ENCODE measurements around the gene SYPL1.

Gene SYPL1

DNA sequence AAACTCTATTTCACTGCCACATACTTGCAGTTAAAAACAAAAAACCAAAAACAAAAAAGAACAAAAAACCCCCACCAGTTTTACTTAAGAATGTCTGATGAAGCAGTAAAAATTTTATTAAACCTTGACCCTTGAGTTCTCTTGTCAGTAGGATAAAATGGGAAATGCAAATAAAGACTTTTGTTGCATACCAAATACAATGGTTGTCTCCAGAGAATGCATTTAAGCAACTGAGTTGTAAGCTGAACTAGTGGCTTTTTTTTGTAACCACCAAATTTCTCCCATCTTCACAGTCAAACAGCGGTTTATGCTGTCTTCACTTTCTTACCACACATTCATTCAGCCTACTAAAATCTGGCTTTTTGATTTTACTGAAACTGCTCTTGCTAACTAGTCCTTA is 3.1 kb downstream of the SYPL1 start:
- H3K27me3 ChIP-seq (ENCODE audit: control insufficient read depth, insufficient read depth, low read length), result no peaks in the 10 kb centered on the region
- H3K4me1 ChIP-seq (ENCODE audit: control insufficient read depth, insufficient read depth, low read length), result peaks cover 37% of the 10 kb centered on the region
- H3K27ac ChIP-seq (ENCODE audit: low read depth, low read length), result no peak overlapping the region
- no peaks in the 10 kb centered on the region for H3K9me3 ChIP-seq (ENCODE audit: control insufficient read depth, insufficient read depth, low read depth, low read length)
- H3K36me3 ChIP-seq (ENCODE audit: control insufficient read depth, insufficient read depth, low read length), result peaks cover 2% of the 10 kb centered on the region; the same call in 1 of the 2 replicates
- H3K9ac ChIP-seq (ENCODE audit: low read length), result no peak overlapping the region
- H3K4me3 ChIP-seq (ENCODE audit: low read depth, low read length), result no peak overlapping the region

DNA sequence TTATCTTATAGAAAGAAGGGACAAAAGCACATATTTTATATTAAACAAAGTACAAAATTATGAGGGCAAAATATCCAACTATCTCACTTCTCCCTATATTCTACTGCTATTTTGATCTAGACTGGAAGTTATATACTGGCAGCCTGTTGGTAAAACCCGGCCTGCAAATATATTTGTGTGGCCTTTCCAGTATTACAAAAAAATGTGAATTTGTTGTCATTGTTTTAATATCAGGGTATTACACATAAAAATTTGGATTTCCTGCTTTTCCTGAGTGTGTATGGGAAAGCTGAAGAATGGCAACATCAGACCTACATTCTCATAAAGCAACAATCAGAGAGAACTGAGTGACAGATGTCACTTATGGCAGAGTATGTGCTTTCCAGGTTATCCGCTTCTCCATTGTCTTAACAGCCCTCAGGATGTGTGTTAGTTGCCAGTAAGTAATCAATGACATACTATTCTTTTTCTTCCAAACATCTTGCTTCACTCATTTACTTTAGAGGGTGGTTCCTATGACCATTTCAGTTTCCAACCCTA is 7.3 kb downstream of the SYPL1 start:
- Histone ChIP-seq H3K9ac (ENCODE audit: low read length) (no peak overlapping the region), H3K27ac (ENCODE audit: low read depth, low read length) (no peak overlapping the region), H3K27me3 (ENCODE audit: control insufficient read depth, insufficient read depth, low read length) (no peaks in the 10 kb centered on the region), H3K4me3 (ENCODE audit: low read depth, low read length) (no peak overlapping the region), H3K9me3 (ENCODE audit: control insufficient read depth, insufficient read depth, low read depth, low read length) (no peaks in the 10 kb centered on the region), H3K36me3 (ENCODE audit: control insufficient read depth, insufficient read depth, low read length) (peaks cover 2% of the 10 kb centered on the region; the same call in 1 of the 2 replicates), H3K4me1 (ENCODE audit: control insufficient read depth, insufficient read depth, low read length) (peaks cover 13% of the 10 kb centered on the region)

DNA sequence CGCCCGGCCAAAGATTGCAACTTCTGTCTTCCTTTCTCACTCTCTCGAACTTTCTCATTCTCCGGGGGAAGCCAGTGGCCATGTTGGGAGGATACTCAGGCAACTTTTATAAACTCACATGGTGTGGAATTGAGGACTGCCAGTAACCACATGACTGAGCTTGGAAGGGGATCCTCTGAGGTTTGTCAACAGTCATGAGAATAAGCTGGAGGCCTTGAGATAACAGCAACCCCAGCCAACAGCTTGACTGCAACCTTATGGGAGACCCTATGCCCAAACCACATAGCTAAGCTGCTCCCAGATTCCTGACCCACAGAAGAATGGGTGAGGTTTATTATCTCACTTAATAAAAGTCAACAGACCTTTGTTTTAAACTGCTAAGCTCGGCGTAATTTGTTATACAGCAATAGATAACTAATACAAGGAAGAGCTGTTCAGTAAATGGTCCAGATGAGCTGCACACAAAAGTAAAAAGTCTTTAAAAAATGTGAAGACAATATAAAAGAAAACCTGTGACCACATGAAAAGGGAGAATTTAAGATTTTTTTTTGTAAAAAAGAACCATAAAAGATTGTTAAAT is 9.6 kb downstream of the SYPL1 start:
- Histone ChIP-seq H3K9me3 (ENCODE audit: control insufficient read depth, insufficient read depth, low read depth, low read length) (no peaks in the 10 kb centered on the region), H3K36me3 (ENCODE audit: control insufficient read depth, insufficient read depth, low read length) (peaks cover 12% of the 10 kb centered on the region), H3K4me1 (ENCODE audit: control insufficient read depth, insufficient read depth, low read length) (no peaks in the 10 kb centered on the region), H3K4me3 (ENCODE audit: low read depth, low read length) (no peak overlapping the region), H3K27me3 (ENCODE audit: control insufficient read depth, insufficient read depth, low read length) (no peaks in the 10 kb centered on the region), H3K27ac (ENCODE audit: low read depth, low read length) (no peak overlapping the region), H3K9ac (ENCODE audit: low read length) (no peak overlapping the region)

DNA sequence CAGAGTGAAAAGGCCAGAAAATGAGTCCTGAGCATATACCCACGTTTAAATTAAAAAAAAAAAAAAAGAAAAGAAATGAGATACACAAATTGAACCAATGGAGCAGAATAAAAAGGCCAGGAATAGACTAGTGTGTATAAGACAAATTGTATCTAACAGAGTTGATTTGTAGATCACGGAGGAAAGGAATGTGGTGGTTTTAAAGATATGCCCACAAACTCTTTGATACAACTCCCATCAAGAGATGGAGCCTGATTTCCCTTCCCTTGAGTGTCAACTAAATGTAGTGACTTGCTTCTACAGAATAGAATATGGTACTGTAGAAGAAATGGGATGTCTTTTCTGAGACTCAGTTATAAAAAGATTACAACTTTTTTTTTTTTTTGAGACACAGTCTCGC is 10.4 kb downstream of the SYPL1 start:
- Histone ChIP-seq H3K9ac (ENCODE audit: low read length) (no peak overlapping the region), H3K4me1 (ENCODE audit: control insufficient read depth, insufficient read depth, low read length) (no peaks in the 10 kb centered on the region), H3K4me3 (ENCODE audit: low read depth, low read length) (no peak overlapping the region), H3K9me3 (ENCODE audit: control insufficient read depth, insufficient read depth, low read depth, low read length) (no peaks in the 10 kb centered on the region), H3K36me3 (ENCODE audit: control insufficient read depth, insufficient read depth, low read length) (peaks cover 16% of the 10 kb centered on the region), H3K27ac (ENCODE audit: low read depth, low read length) (no peak overlapping the region), H3K27me3 (ENCODE audit: control insufficient read depth, insufficient read depth, low read length) (no peaks in the 10 kb centered on the region)

DNA sequence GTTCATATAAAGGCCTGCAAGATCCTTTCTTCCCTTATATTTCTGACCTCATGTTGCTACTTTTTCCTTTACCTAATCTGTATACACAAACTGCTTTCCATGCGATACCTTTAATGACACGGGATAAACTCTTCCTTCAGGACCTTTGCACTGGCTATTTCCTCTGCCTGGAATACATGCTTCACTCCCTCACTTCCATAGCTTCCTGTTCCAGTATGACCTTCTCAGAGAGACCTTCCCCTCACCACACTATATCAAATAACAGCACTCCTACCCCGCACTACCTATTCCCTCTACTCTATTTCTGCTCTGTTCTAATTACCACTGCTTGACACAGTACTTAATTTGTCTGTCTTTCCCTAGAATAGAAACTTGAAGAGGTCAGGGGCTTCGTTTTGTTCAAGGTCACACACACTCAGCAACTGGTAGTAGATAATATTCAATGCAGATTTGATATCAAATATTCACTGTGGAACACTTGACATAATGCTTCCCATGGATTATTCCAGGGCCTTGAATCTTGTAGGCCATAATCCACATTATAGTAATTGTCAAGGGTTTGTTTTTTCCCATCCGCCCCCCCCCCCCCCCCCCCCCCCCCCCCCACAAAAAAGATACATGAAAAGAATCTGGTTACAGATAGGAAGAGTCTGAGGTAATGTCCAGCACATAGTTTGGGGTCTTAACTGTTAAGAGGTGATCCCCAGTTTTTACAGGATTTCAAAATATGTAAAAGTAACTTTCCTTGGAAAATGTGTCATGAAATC is 11.1 kb downstream of the SYPL1 start:
- H3K4me3 ChIP-seq (ENCODE audit: low read depth, low read length), result no peak overlapping the region
- no peaks in the 10 kb centered on the region for H3K9me3 ChIP-seq (ENCODE audit: control insufficient read depth, insufficient read depth, low read depth, low read length)
- no peaks in the 10 kb centered on the region for H3K4me1 ChIP-seq (ENCODE audit: control insufficient read depth, insufficient read depth, low read length)
- H3K27ac ChIP-seq (ENCODE audit: low read depth, low read length), result no peak overlapping the region
- H3K27me3 ChIP-seq (ENCODE audit: control insufficient read depth, insufficient read depth, low read length), result no peaks in the 10 kb centered on the region
- H3K9ac ChIP-seq (ENCODE audit: low read length), result no peak overlapping the region
- peaks cover 23% of the 10 kb centered on the region for H3K36me3 ChIP-seq (ENCODE audit: control insufficient read depth, insufficient read depth, low read length)

DNA sequence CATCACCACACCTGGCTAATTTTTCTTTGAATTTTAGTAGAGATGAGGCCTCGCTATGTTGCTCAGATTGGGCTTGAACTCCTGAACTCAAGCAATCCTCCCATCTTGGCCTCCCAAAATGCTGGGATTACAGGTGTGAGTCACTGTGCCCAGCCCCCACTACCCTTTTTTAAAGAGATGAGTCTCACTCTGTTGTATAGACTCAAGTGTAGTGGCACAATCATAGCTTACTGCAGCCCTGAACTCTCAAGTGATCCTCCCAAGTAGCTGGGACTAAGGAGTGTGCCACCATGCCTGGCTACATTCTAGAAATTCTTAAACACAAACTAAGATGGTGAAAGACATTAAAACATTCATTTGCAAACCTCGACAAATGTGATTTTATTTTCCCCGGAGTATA is 12.6 kb downstream of the SYPL1 start:
- Histone ChIP-seq H3K27me3 (ENCODE audit: control insufficient read depth, insufficient read depth, low read length) (no peaks in the 10 kb centered on the region), H3K9me3 (ENCODE audit: control insufficient read depth, insufficient read depth, low read depth, low read length) (no peaks in the 10 kb centered on the region), H3K9ac (ENCODE audit: low read length) (no peak overlapping the region), H3K4me3 (ENCODE audit: low read depth, low read length) (no peak overlapping the region), H3K36me3 (ENCODE audit: control insufficient read depth, insufficient read depth, low read length) (peaks cover 22% of the 10 kb centered on the region), H3K4me1 (ENCODE audit: control insufficient read depth, insufficient read depth, low read length) (no peaks in the 10 kb centered on the region), H3K27ac (ENCODE audit: low read depth, low read length) (0 out of 2 replicates have a peak overlapping the region, but pooled peaks have one; percentile 20)

DNA sequence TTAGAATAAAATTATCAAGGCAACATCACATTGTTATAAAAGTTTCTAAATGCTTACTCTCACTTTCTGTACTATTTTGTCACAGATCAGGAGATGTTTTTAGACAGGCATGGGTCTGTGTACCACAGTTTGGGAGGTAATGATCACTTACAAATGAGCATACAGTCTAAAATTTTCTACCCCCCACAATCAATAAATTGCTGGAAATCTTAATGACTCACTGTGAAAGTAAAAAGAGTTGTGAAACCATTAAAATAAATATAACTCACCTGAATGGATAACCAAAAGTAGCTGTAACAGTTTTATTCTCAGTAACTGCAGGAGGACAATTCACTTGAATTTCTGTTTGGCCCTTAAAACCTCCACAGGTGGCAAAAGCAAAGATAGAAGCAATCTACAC is 13.2 kb downstream of the SYPL1 start:
- no peak overlapping the region for H3K27ac ChIP-seq (ENCODE audit: low read depth, low read length)
- peaks cover 22% of the 10 kb centered on the region for H3K36me3 ChIP-seq (ENCODE audit: control insufficient read depth, insufficient read depth, low read length)
- no peaks in the 10 kb centered on the region for H3K4me1 ChIP-seq (ENCODE audit: control insufficient read depth, insufficient read depth, low read length)
- H3K4me3 ChIP-seq (ENCODE audit: low read depth, low read length), result no peak overlapping the region
- H3K27me3 ChIP-seq (ENCODE audit: control insufficient read depth, insufficient read depth, low read length), result no peaks in the 10 kb centered on the region
- H3K9ac ChIP-seq (ENCODE audit: low read length), result no peak overlapping the region
- no peaks in the 10 kb centered on the region for H3K9me3 ChIP-seq (ENCODE audit: control insufficient read depth, insufficient read depth, low read depth, low read length)

DNA sequence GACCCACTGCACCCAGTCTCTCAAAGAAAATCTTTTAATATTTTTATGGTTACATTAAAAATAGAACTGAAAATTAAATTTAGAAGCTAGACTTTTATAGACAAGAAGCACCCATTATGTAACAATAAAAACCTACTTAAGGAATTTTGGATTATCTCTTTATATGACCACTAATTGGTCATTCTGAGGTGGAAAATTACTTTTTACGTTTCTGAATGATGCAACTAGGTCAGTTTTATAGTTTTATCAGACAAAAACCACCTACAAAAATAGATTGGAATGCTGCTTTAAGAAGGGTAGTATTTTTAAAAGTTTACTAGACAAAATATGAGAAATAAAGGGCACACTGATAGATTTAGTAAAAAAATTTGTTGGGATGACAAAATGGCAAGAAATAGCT is 16.5 kb downstream of the SYPL1 start:
- no peak overlapping the region for H3K9ac ChIP-seq (ENCODE audit: low read length)
- no peak overlapping the region for H3K27ac ChIP-seq (ENCODE audit: low read depth, low read length)
- no peaks in the 10 kb centered on the region for H3K9me3 ChIP-seq (ENCODE audit: control insufficient read depth, insufficient read depth, low read depth, low read length)
- H3K4me3 ChIP-seq (ENCODE audit: low read depth, low read length), result no peak overlapping the region
- H3K27me3 ChIP-seq (ENCODE audit: control insufficient read depth, insufficient read depth, low read length), result no peaks in the 10 kb centered on the region
- H3K4me1 ChIP-seq (ENCODE audit: control insufficient read depth, insufficient read depth, low read length), result no peaks in the 10 kb centered on the region
- peaks cover 50% of the 10 kb centered on the region for H3K36me3 ChIP-seq (ENCODE audit: control insufficient read depth, insufficient read depth, low read length)

DNA sequence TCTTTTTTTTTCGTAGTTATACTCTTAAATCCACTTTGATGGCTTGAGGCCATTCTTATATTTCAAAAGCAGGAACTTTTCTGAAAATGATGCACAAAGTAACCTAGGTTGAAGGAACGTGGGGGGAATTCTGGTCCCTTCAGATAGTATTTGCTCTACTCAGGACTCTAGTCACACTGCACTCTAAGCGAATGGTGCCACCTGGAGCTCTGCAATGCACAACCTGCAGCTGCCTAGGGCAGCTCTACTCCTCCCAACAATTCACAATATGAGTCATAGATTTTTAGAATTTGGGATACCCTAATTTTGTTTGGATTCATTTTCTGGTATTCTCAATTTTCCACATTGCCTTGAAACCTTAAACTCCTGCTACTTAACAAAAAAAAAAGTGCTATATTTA is 17.3 kb downstream of the SYPL1 start:
- no peak overlapping the region for H3K9ac ChIP-seq (ENCODE audit: low read length)
- no peak overlapping the region for H3K27ac ChIP-seq (ENCODE audit: low read depth, low read length)

DNA sequence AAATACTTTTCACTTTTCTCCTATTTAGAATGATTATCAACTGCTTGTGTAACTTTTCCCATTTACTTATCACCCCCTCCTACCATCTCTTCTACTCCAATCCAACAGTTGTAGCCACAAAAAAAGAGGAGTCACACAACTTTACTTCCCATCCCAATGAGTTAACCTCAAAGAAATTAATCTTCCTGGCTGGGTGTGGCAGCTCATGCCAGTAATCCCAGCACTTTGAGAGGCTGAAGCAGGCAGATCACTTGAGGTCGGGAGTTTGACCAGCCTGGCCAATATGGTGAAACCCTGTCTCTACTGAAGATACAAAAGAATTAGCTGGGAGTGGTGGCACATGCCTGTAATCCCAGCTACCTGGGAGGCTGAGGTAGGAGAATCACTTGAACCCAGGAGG is 19.9 kb downstream of the SYPL1 start:
- no peaks in the 10 kb centered on the region for H3K4me1 ChIP-seq (ENCODE audit: control insufficient read depth, insufficient read depth, low read length)
- no peak overlapping the region for H3K4me3 ChIP-seq (ENCODE audit: low read depth, low read length)
- no peak overlapping the region for H3K27ac ChIP-seq (ENCODE audit: low read depth, low read length)
- no peaks in the 10 kb centered on the region for H3K27me3 ChIP-seq (ENCODE audit: control insufficient read depth, insufficient read depth, low read length)
- peaks cover 59% of the 10 kb centered on the region for H3K36me3 ChIP-seq (ENCODE audit: control insufficient read depth, insufficient read depth, low read length)
- no peaks in the 10 kb centered on the region for H3K9me3 ChIP-seq (ENCODE audit: control insufficient read depth, insufficient read depth, low read depth, low read length)
- no peak overlapping the region for H3K9ac ChIP-seq (ENCODE audit: low read length)

More for the DNA sequence above, 17.3 kb downstream of the SYPL1 start:
- Histone ChIP-seq H3K4me1 (ENCODE audit: control insufficient read depth, insufficient read depth, low read length) (no peaks in the 10 kb centered on the region), H3K9me3 (ENCODE audit: control insufficient read depth, insufficient read depth, low read depth, low read length) (no peaks in the 10 kb centered on the region), H3K4me3 (ENCODE audit: low read depth, low read length) (no peak overlapping the region), H3K27me3 (ENCODE audit: control insufficient read depth, insufficient read depth, low read length) (no peaks in the 10 kb centered on the region), H3K36me3 (ENCODE audit: control insufficient read depth, insufficient read depth, low read length) (peaks cover 59% of the 10 kb centered on the region)

DNA sequence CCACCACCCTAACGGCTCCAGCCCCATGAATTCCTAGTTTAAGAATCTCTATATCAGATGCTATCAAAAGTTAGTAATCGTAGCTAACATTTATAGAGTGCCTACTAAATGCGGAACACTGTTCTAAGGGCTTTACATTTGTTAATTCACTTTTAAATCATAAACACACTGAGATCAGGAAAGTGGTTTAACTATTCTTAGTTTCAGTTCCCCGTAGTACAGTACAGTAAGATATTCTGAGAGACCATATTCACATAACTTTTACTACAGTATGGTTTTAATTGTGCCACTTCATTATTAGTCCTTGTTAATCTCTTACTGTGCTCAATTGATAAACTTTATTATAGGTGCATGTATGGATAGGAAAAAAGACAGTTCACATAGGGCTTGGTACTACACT is 22.5 kb downstream of the SYPL1 start:
- no peaks in the 10 kb centered on the region for H3K9me3 ChIP-seq (ENCODE audit: control insufficient read depth, insufficient read depth, low read depth, low read length)
- H3K4me1 ChIP-seq (ENCODE audit: control insufficient read depth, insufficient read depth, low read length), result no peaks in the 10 kb centered on the region
- no peak overlapping the region for H3K4me3 ChIP-seq (ENCODE audit: low read depth, low read length)
- no peak overlapping the region for H3K27ac ChIP-seq (ENCODE audit: low read depth, low read length)
- H3K9ac ChIP-seq (ENCODE audit: low read length), result no peak overlapping the region
- H3K27me3 ChIP-seq (ENCODE audit: control insufficient read depth, insufficient read depth, low read length), result no peaks in the 10 kb centered on the region
- peaks cover 48% of the 10 kb centered on the region for H3K36me3 ChIP-seq (ENCODE audit: control insufficient read depth, insufficient read depth, low read length)

Measured in HUES6 (cell line).